T-helper 1 cell treated with Interleukin-12 subunit alpha and Interleukin-12 subunit beta and Interleukin-4 antibody, amounts not matched to agents 30 ng/mL and 1 ng/mL, for 36 hours (primary cell): Measurements from ENCODE around the gene MARS1. TPM values are rescaled to one million over a fixed set of nuclear protein-coding genes. Genes with fewer than 3 reads are reported as not detected.

ENCODE experiments used
- intact Hi-C: fragments of 100-400 bp; cut with micrococcal nuclease; formaldehyde crosslinking; loops from one replicate; pipeline ENCODE4 v1.15.1; 2024
- total RNA-seq: library from RNA; stranded (reverse); gene quantifications from 2 replicates; pipeline ENCODE4 v1.2.3, GENCODE V29; 2022

MARS1 gene
- total RNA-seq, 1 donor from 2014 or later = 224 TPM

- intact Hi-C loops = loop anchor here (5.0 kb wide), 2 partner anchors 285 to 395 kb away; no protein-coding TSS in a partner anchor
Measured at GRCh38 chr12:57456737-57457490, 31.0 kb upstream of the MARS1 start.

GRCh38 chr12:57458665-57459054, 29.2 kb upstream of the MARS1 start:
- intact Hi-C loops = loop anchor here (1.0 to 5.0 kb wide), 11 partner anchors 18 to 396 kb away; partner anchors contain the start of genes B4GALNT1, DCTN2, MBD6 and OS9

GRCh38 chr12:57459055-57459749, 28.7 kb upstream of the MARS1 start:
- intact Hi-C loops = loop anchor here (1.0 to 5.0 kb wide), 11 partner anchors 17 to 397 kb away; partner anchors contain the start of genes B4GALNT1, DCTN2, MBD6 and OS9

GRCh38 chr12:57459750-57460467, 28.0 kb upstream of the MARS1 start, which contains the start of gene GLI1:
TSS of gene GLI1 (plus strand) at chr12:57459785. CDS start at chr12:57463692, 3,907 bp downstream.
- intact Hi-C loops = loop anchor here (1.0 to 5.0 kb wide), 11 partner anchors 16 to 398 kb away; partner anchors contain the start of genes B4GALNT1, DCTN2, MBD6 and OS9

- intact Hi-C loops = no loop called here
Measured at GRCh38 chr12:57460468-57460784, 27.4 kb upstream of the MARS1 start.

- intact Hi-C loops = no loop called here
Measured at GRCh38 chr12:57460841-57461275, 27.0 kb upstream of the MARS1 start.

GRCh38 chr12:57461276-57461916, 26.5 kb upstream of the MARS1 start:
- intact Hi-C loops = no loop called here

GRCh38 chr12:57461917-57462250, 26.0 kb upstream of the MARS1 start:
- intact Hi-C loops = loop anchor here (1.0 to 2.0 kb wide), 2 partner anchors 247 to 383 kb away; no protein-coding TSS in a partner anchor

- intact Hi-C loops = loop anchor here (1.0 to 2.0 kb wide), 2 partner anchors 248 to 383 kb away; no protein-coding TSS in a partner anchor
Measured at GRCh38 chr12:57462251-57462911, 25.5 kb upstream of the MARS1 start.

GRCh38 chr12:57462912-57463253, 25.0 kb upstream of the MARS1 start:
- intact Hi-C loops = loop anchor here (1.0 to 2.0 kb wide), 2 partner anchors 248 to 384 kb away; no protein-coding TSS in a partner anchor

GRCh38 chr12:57464569-57464968, 23.3 kb upstream of the MARS1 start:
- intact Hi-C loops = no loop called here

GRCh38 chr12:57465030-57465746, 22.7 kb upstream of the MARS1 start:
- intact Hi-C loops = no loop called here

GRCh38 chr12:57465747-57466505, 21.9 kb upstream of the MARS1 start:
- intact Hi-C loops = no loop called here

GRCh38 chr12:57467212-57467874, 20.5 kb upstream of the MARS1 start:
- intact Hi-C loops = no loop called here

- intact Hi-C loops = no loop called here
Measured at GRCh38 chr12:57467915-57468314, 20.0 kb upstream of the MARS1 start.

- intact Hi-C loops = no loop called here
Measured at GRCh38 chr12:57469296-57470164, 18.3 kb upstream of the MARS1 start.

GRCh38 chr12:57470286-57470969, 17.4 kb upstream of the MARS1 start:
- intact Hi-C loops = no loop called here
